NB4 (cell line): ENCODE results near the gene CDH4.

ENCODE experiments used
- CTCF ChIP-seq: IDR thresholded peaks from one replicate; pipeline ENCODE4 v1.5.1; 2012; ENCODE audit warnings: low read depth, low read length
- MAX ChIP-seq: IDR thresholded peaks from 2 replicates; pipeline ENCODE4 v1.6.1; 2011; ENCODE audit warnings: low read depth, low read length
- MYC ChIP-seq: IDR thresholded peaks from 2 replicates; pipeline ENCODE4 v1.6.1; 2011; ENCODE audit warnings: low read depth, low read length
- POLR2A ChIP-seq: IDR thresholded peaks from 2 replicates; pipeline ENCODE4 v1.6.1; 2011; ENCODE audit warnings: mild to moderate bottlenecking; ENCODE audit not compliant: insufficient read length; ENCODE audit errors: extremely low read depth

GRCh38 chr20:61780066-61780465, 528.0 kb downstream of the CDH4 start:
- TF ChIP-seq CTCF (no peak), POLR2A (no peak), MYC (no peak), MAX (no peak)
